HG02870 (cell line): Measurements from ENCODE around the gene MKI67.

Source experiments
- ATAC-seq: cut with Tn5 transposase; IDR thresholded peaks from one replicate; pipeline ENCODE4 v1.9.1; 2021; ENCODE audit warnings: mild to moderate bottlenecking, moderate library complexity; ENCODE audit not compliant: unreplicated experiment

Gene MKI67

GRCh38 chr10:128086003-128086863 is 40.0 kb downstream of the MKI67 start:
- no peak for ATAC-seq

- no peak for ATAC-seq
These were observed 41.2 kb downstream of the MKI67 start for GRCh38 chr10:128084991-128085390.

- no peak for ATAC-seq
These were observed 41.9 kb downstream of the MKI67 start for GRCh38 chr10:128084364-128084763.

DNA sequence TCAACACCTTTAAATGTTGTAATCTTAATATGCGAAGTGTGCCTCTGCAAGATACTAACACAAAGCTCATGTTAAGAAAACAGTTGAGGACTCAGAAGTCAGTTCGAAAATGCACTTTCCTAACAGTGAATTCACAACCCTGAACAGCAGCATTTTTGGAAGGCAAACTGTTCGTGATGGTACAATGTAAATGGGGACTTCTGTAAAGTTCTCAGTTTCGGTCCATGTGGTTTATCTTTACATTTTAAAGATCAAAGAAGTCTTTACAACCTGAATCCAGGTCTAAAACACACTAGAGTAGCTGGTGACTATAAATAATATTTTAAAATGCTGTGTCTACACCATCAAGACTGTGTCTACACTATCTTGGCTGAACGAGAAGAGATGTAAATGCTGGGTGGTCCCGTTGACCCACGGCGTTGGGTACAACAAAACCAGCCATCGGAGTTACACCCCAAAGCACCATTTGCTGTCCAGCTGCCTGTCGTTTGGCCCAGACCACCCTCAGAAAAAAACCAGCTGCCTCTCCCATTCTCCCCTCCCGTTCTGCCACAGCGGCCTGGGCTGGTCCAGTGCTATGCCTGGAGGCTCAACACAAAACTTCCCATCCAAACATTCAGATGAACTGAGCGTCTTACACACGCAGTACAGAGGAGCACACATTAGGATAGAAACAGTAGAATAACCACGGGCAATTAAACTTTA is 42.9 kb downstream of the MKI67 start:
- no peak for ATAC-seq

GRCh38 chr10:128081720-128082119 is 44.5 kb downstream of the MKI67 start:
- ATAC-seq = no peak

- ATAC-seq = no peak
These were observed 45.0 kb downstream of the MKI67 start for GRCh38 chr10:128081222-128081621.

GRCh38 chr10:128080641-128081040 is 45.6 kb downstream of the MKI67 start:
- ATAC-seq = no peak

GRCh38 chr10:128080231-128080630 is 46.0 kb downstream of the MKI67 start:
- no peak for ATAC-seq

DNA sequence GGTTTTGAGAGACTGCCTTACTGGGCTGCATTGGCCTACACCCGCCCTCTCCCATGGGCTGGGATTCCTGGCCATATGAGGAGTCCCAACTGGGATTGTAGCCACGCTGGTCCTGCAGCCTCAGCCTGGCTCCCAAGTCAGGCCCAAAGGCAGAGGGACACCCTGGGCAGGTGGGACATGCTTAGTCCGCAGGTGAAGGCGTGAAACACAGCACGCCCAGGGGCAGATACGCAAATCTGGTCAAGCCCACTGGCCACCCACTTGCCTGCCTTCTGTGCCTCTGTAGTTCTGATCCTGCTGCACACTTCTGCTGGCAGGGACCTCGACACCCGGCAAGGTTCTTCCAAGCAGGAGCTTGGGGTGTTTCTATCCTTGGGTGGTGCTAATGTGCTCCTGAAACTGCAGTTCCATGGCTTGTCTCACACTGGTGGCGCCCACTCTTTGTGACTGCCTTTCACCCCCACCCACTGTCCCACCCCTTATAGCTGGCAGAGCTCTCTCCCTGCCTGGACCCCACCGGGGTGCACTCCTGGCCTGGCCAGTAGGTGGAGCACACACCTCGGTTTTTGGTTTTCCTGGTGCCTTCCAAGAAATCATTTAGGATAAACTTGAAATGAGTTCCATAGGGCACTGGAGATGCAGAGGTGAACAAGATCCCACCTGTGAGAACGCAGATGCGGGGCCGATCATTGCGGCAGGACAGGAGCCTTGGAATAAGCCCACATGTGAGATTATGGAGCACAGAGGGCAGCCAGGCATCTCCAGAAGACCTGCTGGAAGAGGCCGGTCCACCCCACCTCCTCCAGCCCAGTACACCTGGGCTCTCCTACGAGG is 47.9 kb downstream of the MKI67 start:
- peak; percentile 72 for ATAC-seq

- ATAC-seq = no peak
These were observed 48.9 kb downstream of the MKI67 start for GRCh38 chr10:128077155-128077875.

DNA sequence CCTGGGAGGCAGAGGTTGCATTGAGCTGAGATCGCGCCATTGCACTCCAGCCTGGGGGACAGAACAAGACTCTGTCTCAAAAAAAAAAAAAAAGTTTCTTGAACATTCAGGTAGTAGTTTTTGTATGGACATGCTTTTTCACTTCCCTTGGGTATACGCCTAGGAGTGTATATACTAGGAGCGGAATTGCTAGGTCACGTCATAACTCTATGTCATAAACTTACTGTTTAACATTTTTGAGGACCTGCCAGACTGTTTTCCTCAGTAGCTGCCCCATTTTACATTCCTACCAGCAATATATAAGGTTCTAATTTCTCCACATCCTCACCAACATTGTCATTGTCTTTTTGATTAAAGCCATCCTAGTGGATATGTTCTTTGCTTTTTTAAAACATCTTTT is 51.6 kb downstream of the MKI67 start:
- no peak for ATAC-seq

GRCh38 chr10:128073890-128074289 is 52.3 kb downstream of the MKI67 start:
- no peak for ATAC-seq

- no peak for ATAC-seq
These were observed 53.1 kb downstream of the MKI67 start for GRCh38 chr10:128072941-128073645.

DNA sequence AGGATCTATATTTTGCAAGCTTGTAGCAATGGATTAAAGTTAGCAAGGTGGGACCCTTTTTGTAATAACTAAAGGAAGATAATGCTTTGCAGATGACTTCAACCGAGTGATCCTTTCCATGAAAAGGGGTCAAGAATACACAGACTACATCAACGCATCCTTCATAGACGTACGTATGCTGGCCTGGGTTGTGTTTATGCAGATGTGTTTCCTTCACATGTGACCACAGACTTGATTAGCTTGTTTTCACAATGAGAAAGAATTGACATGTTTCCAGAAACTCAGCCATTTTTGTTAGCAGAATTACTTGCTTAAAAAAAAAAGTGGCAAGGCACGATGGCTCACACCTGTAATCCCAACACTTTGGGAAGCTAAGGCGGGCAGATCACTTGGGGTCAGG is 54.2 kb downstream of the MKI67 start:
- no peak for ATAC-seq

DNA sequence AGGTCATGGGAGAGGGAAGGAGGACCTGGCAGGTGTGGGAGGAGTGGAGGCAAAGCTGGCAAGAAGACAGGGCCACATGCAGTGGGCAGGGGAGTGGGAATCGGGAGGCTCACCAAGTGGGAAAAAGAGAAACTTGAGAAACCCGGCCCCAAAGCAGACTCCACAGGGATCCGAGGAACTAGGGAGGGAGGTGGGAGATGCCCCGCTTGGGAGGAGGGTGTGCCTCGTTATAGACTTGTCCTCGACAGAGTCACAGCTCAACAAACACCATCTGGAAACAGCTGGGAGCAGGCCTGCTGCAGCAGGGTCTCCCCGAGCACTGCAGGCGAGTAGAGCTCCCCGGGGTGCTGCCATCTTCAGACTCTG is 54.8 kb downstream of the MKI67 start:
- ATAC-seq = no peak

- ATAC-seq = no peak
These were observed 55.4 kb downstream of the MKI67 start for GRCh38 chr10:128070721-128071416.

DNA sequence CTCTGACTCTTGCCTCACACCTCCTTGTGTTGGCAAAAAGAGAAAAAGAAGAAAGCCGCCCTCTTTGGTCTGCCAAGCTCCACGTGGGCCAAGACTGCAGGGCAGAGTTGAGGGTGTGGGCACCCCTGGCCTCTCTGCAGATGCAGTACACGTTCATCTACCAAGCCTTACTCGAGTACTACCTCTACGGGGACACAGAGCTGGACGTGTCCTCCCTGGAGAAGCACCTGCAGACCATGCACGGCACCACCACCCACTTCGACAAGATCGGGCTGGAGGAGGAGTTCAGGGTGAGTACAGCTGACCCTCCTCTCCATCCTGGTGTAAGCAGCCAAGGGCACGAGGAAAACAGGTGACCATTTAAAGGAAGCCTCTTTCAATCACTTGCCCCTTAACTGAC is 56.1 kb downstream of the MKI67 start:
- ATAC-seq = no peak

- ATAC-seq = peak; percentile 49
These were observed 56.7 kb downstream of the MKI67 start for GRCh38 chr10:128069351-128070051.
